Suppressor macrophage treated with lipopolysaccharide for 4 hours (primary cell): ENCODE measurements around the gene PNRC2.
"Not testable (repeated sequence)": the region's sequence is repeated elsewhere in the genome, so short reads cannot be mapped to it uniquely, and the experiment has no call there.

Source experiments
- DNase-seq: peaks from one replicate; pipeline ENCODE4 v3.0.0-alpha.2; 2020

Gene PNRC2

GRCh38 chr1:23957096-23957495 lies 2.5 kb upstream of the PNRC2 start:
- no peak for DNase-seq

GRCh38 chr1:23958040-23958809 lies 1.4 kb upstream of the PNRC2 start:
- DNase-seq: peak; percentile 48

- DNase-seq: peak; percentile 99
These were observed 693 bp upstream of the PNRC2 start for GRCh38 chr1:23958810-23959460.

GRCh38 chr1:23960291-23961020 lies 828 bp downstream of the PNRC2 start:
- DNase-seq: peak; percentile 80

GRCh38 chr1:23963617-23964234 lies 4.1 kb downstream of the PNRC2 start:
- no peak for DNase-seq

DNA sequence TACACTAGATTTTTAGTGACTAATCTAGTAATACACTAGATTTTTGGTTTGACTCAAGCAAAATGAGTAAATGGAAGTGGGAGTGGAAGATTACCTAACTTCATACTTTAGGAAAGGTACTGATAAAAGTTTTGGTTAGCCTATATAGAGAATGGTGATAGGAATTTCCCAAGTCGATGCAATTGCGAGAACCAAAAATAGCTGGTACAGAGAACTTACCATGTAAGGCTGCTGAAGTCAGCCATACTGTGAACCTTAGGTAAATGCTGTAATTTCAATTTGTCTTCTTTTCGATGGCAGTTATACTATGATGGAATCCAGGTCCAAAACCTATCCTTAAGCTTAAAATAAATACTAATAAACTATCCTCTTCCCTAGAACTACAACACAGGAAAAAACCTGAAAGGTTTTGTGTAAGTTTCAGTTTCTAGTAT lies 4.6 kb downstream of the PNRC2 start:
- peak; percentile 24 for DNase-seq

GRCh38 chr1:23964790-23965740 lies 5.4 kb downstream of the PNRC2 start:
- peak; percentile 76 for DNase-seq

DNA sequence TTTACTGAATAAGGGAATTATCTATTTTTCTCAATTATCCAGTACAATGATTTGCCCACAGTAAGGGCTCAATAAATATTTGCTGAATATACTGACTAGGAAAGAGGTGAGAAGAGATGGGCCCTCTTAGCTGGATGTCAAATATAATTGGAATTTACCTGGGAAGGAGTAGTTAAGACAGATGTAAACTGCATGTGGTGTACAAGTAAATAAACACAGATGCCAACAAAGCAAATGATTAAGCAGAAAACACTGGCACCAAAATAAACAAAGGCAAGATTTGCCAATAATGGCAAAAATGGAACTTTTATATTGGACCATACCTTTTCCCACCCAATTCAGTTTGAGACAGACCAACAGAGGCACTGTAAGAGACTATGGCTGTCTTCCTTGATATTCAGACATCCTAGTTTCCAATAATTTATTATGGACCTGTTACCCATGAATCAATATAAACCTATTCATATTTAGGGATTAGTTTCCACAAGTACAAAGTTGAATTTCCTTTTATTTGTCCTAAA lies 7.4 kb downstream of the PNRC2 start:
- DNase-seq: no peak

- DNase-seq: no peak
These were observed 8.2 kb downstream of the PNRC2 start for GRCh38 chr1:23967871-23968270.

- DNase-seq: no peak
These were observed 17.7 kb downstream of the PNRC2 start for GRCh38 chr1:23977187-23977853.

DNA sequence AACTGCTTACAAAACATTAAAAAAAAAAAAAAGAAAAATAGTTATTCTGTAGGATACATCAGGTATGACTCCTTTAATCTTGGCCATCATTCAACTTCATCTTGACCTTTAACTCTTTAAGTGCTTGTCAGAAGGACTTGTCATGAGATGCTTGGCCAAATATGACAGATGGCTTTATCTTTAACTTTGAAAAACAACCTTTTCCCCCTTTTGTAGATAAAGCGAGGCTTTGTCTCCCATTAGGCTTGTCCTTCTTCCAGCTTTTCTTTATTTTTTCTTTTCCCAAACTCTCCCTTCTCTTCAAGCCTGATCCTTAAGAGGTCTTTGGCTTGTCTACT lies 18.2 kb downstream of the PNRC2 start:
- no peak for DNase-seq

DNA sequence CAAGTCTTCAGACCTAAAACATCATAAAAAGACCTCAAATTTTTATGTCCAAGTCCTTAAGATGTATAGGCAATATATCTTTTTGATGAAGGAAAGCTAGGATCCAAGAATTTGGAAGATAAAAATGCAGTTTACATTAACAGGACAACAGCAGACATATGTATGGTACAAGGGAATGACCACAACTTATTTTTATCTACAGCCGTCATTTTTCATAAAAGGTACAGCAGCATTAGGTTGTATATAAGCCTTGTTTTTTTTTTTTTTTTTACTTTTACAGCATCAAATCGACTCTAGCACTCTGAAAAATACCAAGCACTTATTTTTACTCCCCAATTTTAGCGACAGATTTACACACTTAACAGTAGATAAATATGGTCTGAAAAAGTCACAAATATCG lies 19.2 kb downstream of the PNRC2 start:
- no peak for DNase-seq

- no peak for DNase-seq
These were observed 19.8 kb downstream of the PNRC2 start for GRCh38 chr1:23979387-23979880.

DNA sequence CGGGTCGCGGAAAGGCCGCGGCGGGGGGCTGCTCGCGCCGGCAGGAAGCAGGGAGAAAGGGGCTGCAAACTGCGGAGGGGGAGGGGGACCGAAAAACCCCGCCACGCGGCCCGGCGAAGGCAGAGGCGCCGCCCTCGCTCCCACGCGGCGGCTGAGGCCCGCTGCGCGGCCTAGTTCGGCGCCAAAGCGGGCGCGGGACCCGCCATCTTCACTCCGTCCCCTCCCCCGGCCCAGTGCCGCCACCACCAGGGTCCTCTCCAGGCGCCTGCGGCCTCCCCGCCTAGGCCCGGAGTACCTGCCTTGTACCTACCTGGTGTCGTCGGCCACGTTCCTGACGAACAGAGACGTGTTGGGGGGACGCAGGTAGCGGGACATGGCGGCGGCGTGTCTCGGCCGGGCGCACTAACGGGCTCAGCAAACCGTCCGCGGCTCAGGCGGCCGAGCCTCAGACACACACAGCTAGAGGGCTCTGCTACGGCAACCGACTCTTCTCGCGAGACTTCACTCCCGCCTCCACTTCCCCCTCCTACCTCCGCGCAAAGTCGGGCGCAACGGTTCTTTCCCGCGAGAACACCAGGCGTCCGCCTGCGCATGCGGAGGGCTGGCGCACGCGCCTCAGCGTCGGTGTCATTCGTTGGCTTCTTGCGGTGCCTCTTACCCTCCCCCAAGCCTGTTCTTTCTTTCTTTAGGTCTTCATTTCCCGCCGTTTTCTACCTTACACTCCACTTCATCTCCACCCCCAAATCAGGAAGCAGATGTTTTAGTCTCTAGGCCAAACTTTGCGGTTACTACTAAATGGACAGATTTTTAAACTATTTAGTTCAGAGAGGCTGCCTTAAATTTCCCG lies 20.5 kb downstream of the PNRC2 start, which contains the start of gene SRSF10:
Gene SRSF10 (minus strand): TSS at position 447 of the 847 bp plus-strand sequence. CDS start 72 bp downstream, at position 375.
- DNase-seq: peak; percentile 99

GRCh38 chr1:23980728-23981070 lies 21.1 kb downstream of the PNRC2 start:
- DNase-seq: peak; percentile 26

DNA sequence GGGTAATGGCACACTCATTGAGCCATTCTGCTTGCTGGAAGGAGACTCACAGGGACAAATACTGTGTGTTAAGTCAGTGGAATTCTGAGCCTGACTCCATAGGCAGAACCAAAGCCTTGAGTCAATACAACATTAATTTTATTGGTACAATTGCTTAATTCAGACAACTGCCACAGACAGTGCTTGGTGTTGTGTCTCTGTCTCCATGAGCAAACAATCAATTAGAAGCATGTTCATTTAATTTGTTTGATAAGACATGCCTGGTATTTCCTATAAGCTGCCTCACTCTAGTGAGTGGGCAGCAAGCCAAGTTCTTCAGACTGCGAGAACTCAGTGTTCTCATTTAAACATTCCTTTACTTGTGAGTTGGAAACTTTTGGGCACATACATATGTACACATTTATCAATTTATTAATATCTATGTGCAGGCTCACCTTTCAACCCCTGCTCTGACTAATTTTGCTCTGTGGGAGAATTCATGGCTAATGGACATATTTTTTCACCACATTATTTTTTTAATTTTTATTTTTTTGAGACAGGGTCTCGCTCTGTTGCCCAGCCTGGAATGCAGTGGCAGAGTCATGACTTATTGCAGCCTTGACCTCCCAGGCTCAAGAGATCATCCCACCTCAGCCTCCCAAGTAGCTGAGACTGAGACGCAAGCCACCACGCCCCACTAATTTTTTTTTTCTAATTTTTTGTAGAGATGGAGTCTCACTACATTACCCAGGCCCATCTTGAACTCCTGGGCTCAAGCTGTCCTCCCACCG lies 25.0 kb downstream of the PNRC2 start:
- DNase-seq: no peak

- DNase-seq: not testable (repeated sequence)
These were observed 27.4 kb downstream of the PNRC2 start for GRCh38 chr1:23987038-23987437.

GRCh38 chr1:23989263-23989662 lies 29.6 kb downstream of the PNRC2 start:
- DNase-seq: no peak

GRCh38 chr1:23992011-23992410 lies 32.4 kb downstream of the PNRC2 start:
- not testable (repeated sequence) for DNase-seq
